Kidney tubule cell (primary cell): ENCODE data around the gene MICU1.
A peak's percentile ranks its signal among the peaks of the same experiment; 100 is the strongest.
"Not testable (repeated sequence)": the region's sequence is repeated elsewhere in the genome, so short reads cannot be mapped to it uniquely, and the experiment has no call there.

Experiments used
- DNase-seq: peaks from one replicate; pipeline ENCODE4 v3.0.0-alpha.2; 2018; ENCODE audit warnings: low spot score

Gene MICU1, protein sequence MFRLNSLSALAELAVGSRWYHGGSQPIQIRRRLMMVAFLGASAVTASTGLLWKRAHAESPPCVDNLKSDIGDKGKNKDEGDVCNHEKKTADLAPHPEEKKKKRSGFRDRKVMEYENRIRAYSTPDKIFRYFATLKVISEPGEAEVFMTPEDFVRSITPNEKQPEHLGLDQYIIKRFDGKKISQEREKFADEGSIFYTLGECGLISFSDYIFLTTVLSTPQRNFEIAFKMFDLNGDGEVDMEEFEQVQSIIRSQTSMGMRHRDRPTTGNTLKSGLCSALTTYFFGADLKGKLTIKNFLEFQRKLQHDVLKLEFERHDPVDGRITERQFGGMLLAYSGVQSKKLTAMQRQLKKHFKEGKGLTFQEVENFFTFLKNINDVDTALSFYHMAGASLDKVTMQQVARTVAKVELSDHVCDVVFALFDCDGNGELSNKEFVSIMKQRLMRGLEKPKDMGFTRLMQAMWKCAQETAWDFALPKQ

DNA sequence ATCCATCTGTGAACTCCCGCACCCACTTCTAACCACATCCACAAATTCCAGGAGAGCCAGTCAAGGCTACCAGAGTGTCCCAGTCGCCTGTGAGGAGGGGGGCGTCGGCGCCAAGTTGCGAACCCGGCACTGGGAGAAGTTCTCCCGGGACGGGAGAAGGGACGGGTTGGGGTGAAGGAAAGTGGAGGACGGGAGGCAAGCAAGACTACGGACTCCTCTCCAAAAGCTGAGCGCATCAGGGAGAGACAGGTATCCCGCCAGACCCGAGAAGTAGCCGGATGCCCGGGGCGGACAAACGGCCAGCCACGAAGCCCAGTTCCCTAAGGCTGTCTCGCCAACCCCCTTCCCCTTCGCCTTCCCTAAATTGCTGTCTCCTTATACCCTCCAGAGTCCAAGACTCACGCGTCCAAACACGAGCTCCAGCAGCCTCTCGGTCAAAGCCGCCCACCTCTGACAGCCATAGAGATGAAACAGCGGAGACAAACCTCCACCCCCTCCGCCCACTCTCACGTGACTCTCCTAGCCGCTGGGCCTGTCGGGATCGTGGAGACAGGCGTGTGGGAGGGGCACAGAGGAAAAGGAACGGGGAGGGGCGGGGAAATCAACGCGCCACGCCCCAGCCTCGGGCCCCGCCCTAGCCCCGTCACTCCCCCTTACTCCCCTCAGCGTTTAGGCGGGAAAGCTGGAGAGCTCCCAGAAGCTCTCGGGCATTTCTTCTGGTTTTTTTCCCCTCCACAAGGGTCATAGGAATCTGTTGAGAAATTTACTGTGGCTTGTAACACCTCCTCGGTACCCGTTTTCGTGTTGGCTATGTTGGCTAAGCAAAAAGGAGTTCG, at the start of gene MICU1:
Gene MICU1 (minus strand): TSS at position 472 of the 836 bp plus-strand sequence. CDS start 59,286 bp downstream, outside the sequence.
- peak; percentile 94 for DNase-seq

DNA sequence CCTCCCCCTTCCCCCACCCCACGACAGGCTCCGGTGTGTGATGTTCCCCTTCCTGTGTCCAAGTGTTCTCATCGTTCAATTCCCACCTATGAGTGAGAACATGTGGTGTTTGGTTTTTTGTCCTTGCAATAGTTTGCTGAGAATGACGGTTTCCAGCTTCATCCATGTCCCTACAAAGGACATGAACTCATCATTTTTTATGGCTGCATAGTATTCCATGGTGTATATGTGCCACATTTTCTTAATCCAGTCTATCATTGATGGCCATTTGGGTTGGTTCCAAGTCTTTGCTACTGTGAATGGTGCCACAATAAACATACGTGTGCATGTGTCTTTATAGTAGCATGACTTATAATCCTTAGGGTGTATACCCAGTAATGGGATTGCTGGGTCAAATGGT, 48.3 kb upstream of the MICU1 start:
- DNase-seq, result not testable (repeated sequence)

DNA sequence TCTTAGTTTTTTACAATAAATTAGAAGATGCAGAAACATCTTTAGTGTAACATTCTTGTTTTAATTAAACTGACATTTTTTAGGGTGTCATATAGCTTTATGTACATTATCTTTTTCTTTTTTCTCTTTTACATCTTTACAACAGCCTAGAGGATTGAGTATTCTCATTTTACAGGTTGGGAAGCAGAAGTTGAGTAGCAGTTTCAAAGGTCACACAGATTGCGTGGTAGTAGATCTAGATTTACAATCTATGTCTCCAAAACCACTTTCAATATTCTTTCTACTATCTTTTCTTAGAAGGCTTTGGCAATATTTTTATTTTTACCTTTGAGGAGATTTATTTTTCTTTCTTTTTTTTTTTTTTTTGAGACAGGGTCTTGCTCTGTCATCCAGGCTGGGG, 47.4 kb upstream of the MICU1 start:
- no peak for DNase-seq

DNA sequence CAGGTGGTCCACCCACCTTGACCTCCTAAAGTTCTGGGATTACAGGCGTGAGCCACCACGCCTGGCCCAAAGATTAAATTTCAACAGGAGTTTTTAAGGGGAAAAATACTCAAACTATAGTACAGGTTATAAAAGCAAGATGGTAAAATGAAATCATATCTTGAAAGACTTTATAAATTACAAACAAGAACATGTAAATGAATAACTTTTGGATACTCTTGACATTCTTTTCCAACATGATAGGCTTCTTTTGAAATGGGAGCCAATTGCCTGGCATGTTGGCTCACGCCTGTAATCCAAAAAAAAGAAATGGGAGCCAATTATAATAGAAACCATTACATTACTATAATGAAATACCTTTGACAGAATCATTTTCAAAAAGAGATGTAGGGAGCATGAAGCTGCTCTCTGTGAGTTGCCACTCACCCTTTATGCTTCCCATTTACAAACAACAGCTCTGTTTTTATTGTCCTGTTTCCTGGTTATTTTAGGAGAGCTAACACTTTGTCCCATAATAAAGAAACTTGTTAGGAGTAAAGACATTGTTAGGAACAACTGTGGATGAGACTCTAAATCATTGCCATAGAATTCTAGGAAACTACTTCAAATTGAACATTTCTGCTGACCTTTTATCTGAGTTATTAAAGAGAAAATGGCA, 41.5 kb upstream of the MICU1 start:
- DNase-seq, result no peak

GRCh38 chr10:72665925-72666324, 40.0 kb upstream of the MICU1 start:
- peak; percentile 41 for DNase-seq

- DNase-seq, result peak; percentile 9
Observed at GRCh38 chr10:72663971-72664370, 38.1 kb upstream of the MICU1 start.

- no peak for DNase-seq
Observed at GRCh38 chr10:72661431-72661830, 35.6 kb upstream of the MICU1 start.

GRCh38 chr10:72660220-72660619, 34.3 kb upstream of the MICU1 start:
- no peak for DNase-seq

DNA sequence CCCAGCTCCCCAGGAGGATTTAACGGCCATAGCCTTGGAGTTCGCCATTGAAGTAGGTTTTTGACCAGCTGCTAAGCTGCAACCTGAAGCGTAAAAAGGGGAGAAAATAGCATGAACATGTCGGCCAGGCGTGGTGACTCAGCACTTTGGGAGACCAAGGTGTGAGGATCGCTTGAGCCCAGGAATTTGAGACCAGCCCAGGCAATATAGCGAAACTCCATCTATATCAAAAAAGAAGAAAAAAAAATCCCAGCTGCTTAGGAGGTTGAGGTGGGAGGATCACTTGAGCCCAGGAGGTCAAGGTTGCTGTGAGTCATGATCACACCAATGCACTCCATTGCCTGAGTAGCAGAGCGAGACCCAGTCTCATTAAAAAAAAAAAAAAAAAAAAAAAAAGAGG, 33.8 kb upstream of the MICU1 start:
- peak; percentile 81 for DNase-seq

DNA sequence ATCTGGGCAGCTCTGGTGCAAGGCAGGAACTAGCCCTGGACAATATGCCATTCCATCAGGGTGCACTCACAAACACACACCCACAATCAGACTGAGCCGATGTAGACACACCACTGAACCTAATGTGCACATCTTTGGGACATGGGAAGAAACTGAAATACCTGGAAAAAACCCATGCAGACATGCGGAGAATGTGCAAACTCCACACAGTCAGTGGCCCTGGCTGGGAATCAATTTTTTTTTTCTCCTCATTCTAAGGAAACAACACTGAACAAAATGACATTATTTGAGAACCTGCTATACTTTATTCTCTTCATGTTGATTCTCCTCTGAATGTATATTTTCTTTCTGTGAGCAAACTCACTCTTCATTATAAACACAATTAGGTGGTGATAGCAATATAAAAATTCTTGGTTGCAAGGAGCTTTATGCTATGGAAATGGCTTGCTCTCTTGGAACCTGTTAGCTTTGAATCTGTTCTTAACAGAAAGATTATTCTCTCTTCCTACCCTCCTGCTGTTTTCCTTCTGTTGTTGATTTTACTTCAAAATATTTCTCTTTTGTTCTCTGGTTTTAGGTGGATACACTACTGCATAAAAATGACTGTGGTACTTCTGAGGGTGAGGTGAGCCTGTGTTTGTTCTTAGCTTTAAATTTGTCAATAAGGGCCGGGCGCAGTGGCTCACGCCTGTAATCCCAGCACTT, 33.0 kb upstream of the MICU1 start:
- peak; percentile 6 for DNase-seq

DNA sequence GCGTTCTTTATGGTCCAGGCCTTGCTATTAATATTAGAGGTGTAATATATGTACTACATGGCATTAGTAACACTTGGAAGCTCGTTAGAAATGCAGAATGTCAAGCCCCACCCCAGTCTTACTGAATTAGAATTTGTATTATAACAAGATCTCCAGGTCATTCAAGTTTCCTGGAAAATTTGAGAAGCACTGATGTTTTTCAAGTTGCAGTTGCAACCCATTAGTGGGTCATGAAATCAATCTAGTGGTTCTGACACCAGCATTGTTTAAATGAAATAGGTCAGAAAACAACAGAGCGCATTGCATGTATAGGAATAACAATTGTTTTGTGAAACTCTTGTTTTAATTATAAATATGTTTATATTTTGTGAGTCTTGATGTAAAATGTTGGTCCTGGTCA, 28.8 kb upstream of the MICU1 start:
- DNase-seq, result no peak

DNA sequence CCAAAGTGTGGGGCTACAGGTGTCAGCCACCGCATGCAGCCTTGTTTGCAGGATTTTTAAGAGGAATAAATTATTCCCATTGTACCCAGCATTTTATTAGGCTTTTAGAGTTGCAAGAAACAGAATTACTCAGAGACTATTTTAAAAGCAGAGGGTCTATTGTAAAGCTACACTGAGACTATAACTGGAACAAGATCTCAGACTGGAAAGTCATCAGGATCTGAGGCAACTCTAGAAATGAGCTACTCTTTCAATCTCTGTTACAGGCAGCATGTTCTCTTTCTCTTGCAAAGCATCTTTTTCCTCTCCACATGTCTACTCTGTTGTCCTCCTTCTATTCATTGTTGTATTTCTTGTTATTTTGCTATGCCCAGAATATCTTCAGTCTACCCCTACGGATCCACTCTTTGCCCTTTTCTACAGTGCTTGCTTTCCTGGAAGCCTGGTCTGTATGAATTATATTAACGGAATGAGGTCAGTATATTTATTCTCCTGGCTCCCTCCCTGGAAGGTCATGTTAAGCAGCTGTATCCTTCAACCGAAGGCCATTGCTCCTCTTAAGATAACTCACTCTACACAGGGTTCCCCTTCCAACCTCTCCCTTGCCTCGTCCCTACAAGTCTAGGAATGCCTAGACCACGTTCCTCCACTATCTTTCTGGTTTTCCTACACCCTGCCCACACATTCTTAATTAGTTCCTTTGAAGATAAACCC, 27.7 kb upstream of the MICU1 start:
- DNase-seq, result no peak

- DNase-seq, result no peak
Observed at GRCh38 chr10:72649291-72649690, 23.4 kb upstream of the MICU1 start.

DNA sequence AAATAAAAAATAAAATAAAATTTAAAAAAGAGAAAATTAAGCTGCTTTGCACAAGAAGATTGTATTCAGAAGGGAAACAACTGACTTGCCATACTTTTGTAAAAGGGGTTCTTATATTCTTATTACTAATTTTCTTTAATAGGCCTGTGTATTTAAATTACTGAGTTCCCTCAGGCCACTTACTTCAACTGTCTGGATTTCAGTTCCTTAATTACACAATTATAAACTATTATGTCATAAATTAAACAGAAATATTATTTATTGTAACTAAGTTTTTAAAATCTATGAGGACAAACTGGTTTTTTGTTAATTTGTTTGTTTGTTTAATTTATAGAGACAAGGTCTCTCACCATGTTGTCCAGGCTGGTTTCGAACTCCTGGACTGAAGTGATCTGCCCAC, 22.4 kb upstream of the MICU1 start:
- no peak for DNase-seq

DNA sequence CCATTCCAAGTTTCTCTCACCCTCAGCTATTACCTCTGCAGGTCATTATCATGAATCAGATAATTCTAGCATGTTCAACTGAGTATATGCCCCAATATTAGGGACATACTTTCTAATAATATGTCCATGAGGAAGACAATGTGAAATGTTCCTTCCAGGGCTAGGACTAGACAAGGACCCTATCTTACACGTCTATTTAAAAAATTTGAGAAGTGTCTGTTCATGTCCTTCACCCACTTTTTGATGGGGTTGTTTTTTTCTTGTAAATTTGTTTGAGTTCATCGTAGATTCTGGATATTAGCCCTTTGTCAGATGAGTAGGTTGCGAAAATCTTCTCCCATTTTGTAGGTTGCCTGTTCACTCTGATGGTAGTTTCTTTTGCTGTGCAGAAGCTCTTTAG, 21.1 kb upstream of the MICU1 start:
- not testable (repeated sequence) for DNase-seq

DNA sequence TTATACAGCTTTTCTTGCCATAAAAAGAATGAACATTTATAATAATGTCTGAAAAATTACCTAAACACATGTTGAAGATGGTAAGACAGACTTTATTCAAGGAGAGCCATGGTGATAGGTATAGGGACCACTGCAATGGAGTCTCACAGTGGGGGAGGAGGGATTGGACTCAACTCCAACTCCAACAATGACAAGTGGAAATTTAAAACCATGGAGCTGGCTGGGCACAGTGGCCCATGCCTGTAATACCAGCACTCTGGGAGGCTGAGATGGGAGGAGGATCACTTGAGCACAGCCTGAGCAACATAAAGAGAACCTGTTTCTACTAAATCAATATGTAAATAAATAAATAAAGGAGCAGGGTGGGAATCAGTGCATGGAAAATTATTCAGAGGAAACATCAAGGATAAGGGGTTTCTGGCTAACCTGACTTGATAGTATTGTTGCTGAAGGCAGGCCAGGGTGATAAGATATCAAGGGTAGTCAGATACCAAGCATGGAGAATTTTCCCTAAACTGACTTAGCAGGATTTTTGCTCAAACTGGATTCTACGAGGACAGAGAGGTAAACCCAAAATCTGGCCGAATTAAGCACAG, 19.5 kb upstream of the MICU1 start:
- DNase-seq, result no peak

GRCh38 chr10:72642318-72642717, 16.4 kb upstream of the MICU1 start:
- no peak for DNase-seq

- DNase-seq, result no peak
Observed at GRCh38 chr10:72639441-72639873, 13.6 kb upstream of the MICU1 start.

GRCh38 chr10:72638586-72639440, 12.9 kb upstream of the MICU1 start:
- DNase-seq, result peak; percentile 95

DNA sequence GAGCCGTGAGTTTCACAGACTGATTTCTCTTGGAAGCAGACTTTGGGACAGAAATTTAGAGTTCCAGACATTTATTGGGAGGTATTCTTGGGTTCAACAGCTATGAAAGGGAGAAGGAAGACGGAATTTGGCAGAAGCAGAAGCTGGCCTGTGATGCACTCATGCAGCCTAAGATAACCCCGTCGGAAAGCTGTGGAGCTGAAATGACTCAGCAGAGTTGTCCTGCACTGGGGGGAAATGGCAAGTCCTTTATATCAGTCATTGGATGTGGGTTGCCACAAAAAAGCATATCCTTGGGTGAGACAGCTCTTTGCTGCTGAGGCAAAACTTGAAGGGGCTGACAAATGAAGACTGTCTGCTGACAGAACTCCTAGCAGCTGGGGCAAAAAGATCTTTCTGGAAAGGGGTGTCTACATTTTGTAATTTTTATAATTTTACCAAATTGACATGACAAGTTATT, 11.5 kb upstream of the MICU1 start:
- peak; percentile 68 for DNase-seq
